Measurements from ENCODE around the gene CBX3. TPM values are rescaled to one million over a fixed set of nuclear protein-coding genes. Genes with fewer than 3 reads are reported as not detected.
"Not testable (repeated sequence)": the region's sequence is repeated elsewhere in the genome, so short reads cannot be mapped to it uniquely, and the experiment has no call there.

Gene CBX3
- total RNA-seq, 3 donors from 2014 or later (not counting 1 experiment from before 2014, with no cell fraction given), result 103 to 126 (median 109) TPM

DNA sequence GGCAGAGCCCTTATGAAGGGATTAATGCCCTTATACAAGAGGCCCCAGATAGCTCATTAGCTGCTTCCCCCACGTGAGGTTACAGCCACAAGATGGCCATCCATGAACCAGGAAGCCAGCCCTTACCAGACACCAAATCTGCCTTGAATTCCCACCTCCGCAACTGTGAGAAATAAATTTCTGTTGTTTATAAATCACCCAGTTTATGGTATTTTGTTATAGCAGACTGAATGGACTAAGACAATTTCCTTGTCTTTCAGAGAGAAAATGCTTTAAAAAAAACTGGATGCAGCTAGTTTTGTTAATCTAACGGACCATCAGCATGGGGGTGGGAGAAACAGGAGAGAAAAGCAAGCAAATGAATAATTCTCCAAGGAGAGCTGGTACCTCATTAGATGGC, 36.5 kb downstream of the CBX3 start:
- peaks cover 0 to 7% of the 10 kb centered on the region in 2 donors for H3K27me3 Mint-ChIP-seq (ENCODE audit: low read depth in 2 of 2)
- no peak for ATAC-seq
- TF ChIP-seq, protein P1, sequence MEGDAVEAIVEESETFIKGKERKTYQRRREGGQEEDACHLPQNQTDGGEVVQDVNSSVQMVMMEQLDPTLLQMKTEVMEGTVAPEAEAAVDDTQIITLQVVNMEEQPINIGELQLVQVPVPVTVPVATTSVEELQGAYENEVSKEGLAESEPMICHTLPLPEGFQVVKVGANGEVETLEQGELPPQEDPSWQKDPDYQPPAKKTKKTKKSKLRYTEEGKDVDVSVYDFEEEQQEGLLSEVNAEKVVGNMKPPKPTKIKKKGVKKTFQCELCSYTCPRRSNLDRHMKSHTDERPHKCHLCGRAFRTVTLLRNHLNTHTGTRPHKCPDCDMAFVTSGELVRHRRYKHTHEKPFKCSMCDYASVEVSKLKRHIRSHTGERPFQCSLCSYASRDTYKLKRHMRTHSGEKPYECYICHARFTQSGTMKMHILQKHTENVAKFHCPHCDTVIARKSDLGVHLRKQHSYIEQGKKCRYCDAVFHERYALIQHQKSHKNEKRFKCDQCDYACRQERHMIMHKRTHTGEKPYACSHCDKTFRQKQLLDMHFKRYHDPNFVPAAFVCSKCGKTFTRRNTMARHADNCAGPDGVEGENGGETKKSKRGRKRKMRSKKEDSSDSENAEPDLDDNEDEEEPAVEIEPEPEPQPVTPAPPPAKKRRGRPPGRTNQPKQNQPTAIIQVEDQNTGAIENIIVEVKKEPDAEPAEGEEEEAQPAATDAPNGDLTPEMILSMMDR (IDR thresholded peaks at IDR 0.05), result no peak
- H3K4me3 ChIP-seq (ENCODE audit: low read length), result no peak overlapping the region
- no peaks in the 10 kb centered on the region for H3K36me3 Mint-ChIP-seq
- no peak overlapping the region for H3K27ac Mint-ChIP-seq
- intact Hi-C loops (cut with micrococcal nuclease), result no loop called here
- DNase-seq, result no peak
- no peaks in the 10 kb centered on the region for H3K36me3 ChIP-seq (ENCODE audit: control insufficient read depth, insufficient read depth, low read length)
- H3K4me3 Mint-ChIP-seq, result no peak overlapping the region
- H3K9me3 Mint-ChIP-seq, result no peaks in the 10 kb centered on the region
- H3K27me3 ChIP-seq (ENCODE audit: control insufficient read depth, insufficient read depth, low read length), result no peaks in the 10 kb centered on the region
- H3K4me1 ChIP-seq (ENCODE audit: control insufficient read depth, insufficient read depth, low read length), result no peaks in the 10 kb centered on the region
- H3K9me3 ChIP-seq (ENCODE audit: control insufficient read depth, insufficient read depth, low read length), result no peaks in the 10 kb centered on the region
- no peak overlapping the region for H3K27ac ChIP-seq (ENCODE audit: low read length)
- 75% methylated on average over 2 of the region's 3 CpGs for whole genome bisulfite sequencing (ENCODE audit: insufficient coverage)
- H3K4me1 Mint-ChIP-seq, result no peaks in the 10 kb centered on the region

DNA sequence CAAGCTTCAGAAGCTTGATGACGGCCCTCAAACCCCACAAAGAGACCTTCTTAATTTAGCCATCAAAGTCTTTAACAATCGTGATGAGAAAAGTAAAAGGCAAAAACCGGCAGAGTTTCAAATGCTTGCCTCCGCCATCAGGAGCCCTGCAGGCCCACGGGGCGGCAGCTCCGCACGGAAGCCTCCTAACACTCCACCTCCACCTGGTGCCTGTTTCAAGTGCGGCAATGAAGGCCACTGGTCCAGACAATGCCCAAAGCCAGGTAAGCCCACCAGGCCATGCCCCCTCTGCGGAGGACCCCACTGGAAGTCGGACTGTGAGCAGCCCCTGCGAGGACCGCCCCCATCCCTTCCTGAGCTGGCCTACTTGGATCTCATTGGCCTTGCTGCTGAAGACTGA, 43.6 kb downstream of the CBX3 start:
- Histone ChIP-seq H3K36me3 (ENCODE audit: control insufficient read depth, insufficient read depth, low read length) (no peaks in the 10 kb centered on the region), H3K27me3 (ENCODE audit: control insufficient read depth, insufficient read depth, low read length) (no peaks in the 10 kb centered on the region), H3K4me3 (ENCODE audit: low read length) (no peak overlapping the region), H3K9me3 (ENCODE audit: control insufficient read depth, insufficient read depth, low read length) (no peaks in the 10 kb centered on the region), H3K27ac (ENCODE audit: low read length) (no peak overlapping the region), H3K4me1 (ENCODE audit: control insufficient read depth, insufficient read depth, low read length) (no peaks in the 10 kb centered on the region)
- Mint-ChIP-seq H3K36me3 (no peaks in the 10 kb centered on the region), H3K27ac (no peak overlapping the region), H3K27me3 (ENCODE audit: low read depth in 2 of 2) (no peaks in the 10 kb centered on the region), H3K4me1 (no peaks in the 10 kb centered on the region), H3K4me3 (no peak overlapping the region), H3K9me3 (no peaks in the 10 kb centered on the region)
- intact Hi-C loops (cut with micrococcal nuclease), result no loop called here
- ATAC-seq, result no peak
- WGBS (ENCODE audit: insufficient coverage), result 91% methylated on average over 13 of the region's 13 CpGs
- no peak for DNase-seq
- TF ChIP-seq, protein P1 (IDR thresholded peaks at IDR 0.05), result no peak

- Mint-ChIP-seq H3K27ac (no peak overlapping the region), H3K4me3 (no peak overlapping the region), H3K4me1 (no peaks in the 10 kb centered on the region), H3K9me3 (no peaks in the 10 kb centered on the region), H3K27me3 (ENCODE audit: low read depth in 2 of 2) (peaks cover 0 to 1% of the 10 kb centered on the region in 2 donors), H3K36me3 (no peaks in the 10 kb centered on the region)
- ATAC-seq, result peak in 1 of 3 donors; percentile 35
- intact Hi-C loops (cut with micrococcal nuclease), result no loop called here
- Histone ChIP-seq H3K27me3 (ENCODE audit: control insufficient read depth, insufficient read depth, low read length) (no peaks in the 10 kb centered on the region), H3K9me3 (ENCODE audit: control insufficient read depth, insufficient read depth, low read length) (no peaks in the 10 kb centered on the region), H3K4me3 (ENCODE audit: low read length) (no peak overlapping the region), H3K36me3 (ENCODE audit: control insufficient read depth, insufficient read depth, low read length) (no peaks in the 10 kb centered on the region), H3K27ac (ENCODE audit: low read length) (no peak overlapping the region), H3K4me1 (ENCODE audit: control insufficient read depth, insufficient read depth, low read length) (no peaks in the 10 kb centered on the region)
- no peak for DNase-seq
- TF ChIP-seq, protein P1 (IDR thresholded peaks at IDR 0.05), result no peak
- 81% methylated on average over 12 of the region's 12 CpGs for WGBS (ENCODE audit: insufficient coverage)
Observed at GRCh38 chr7:26250239-26250638, 48.7 kb downstream of the CBX3 start.

DNA sequence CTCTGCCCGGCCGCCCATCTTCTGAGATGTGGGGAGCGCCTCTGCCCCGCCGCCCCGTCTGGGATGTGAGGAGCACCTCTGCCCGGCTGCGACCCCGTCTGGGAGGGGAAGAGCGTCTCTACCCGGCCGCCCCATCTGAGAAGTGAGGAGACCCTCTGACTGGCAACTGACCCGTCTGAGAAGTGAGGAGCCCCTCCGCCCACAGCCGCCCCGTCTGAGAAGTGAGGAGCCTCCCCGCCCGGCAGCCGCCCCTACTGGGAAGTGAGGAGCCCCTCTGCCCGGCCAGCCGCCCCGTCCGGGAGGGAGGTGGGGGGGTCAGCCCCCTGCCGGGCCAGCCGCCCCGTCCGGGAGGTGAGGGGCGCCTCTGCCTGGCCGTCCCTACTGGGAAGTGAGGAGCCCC, 60.3 kb downstream of the CBX3 start:
- intact Hi-C loops (cut with micrococcal nuclease); H3K27me3 ChIP-seq (ENCODE audit: control insufficient read depth, insufficient read depth, low read length); ATAC-seq; DNase-seq; H3K36me3 Mint-ChIP-seq; H3K9me3 Mint-ChIP-seq; H3K4me1 Mint-ChIP-seq; H3K36me3 ChIP-seq (ENCODE audit: control insufficient read depth, insufficient read depth, low read length); H3K4me1 ChIP-seq (ENCODE audit: control insufficient read depth, insufficient read depth, low read length); H3K4me3 Mint-ChIP-seq; H3K4me3 ChIP-seq (ENCODE audit: low read length); H3K9me3 ChIP-seq (ENCODE audit: control insufficient read depth, insufficient read depth, low read length); H3K27ac ChIP-seq (ENCODE audit: low read length); H3K27ac Mint-ChIP-seq: not testable (repeated sequence)
- H3K27me3 Mint-ChIP-seq (ENCODE audit: low read depth in 2 of 2), result peaks cover 6 to 14% of the 10 kb centered on the region in 2 donors
- 96% methylated on average over 17 of the region's 29 CpGs for WGBS (ENCODE audit: insufficient coverage)

Other genes with a start within 250 kb of the CBX3 start
- gene NFE2L3, start 49.5 kb upstream of the CBX3 start, total RNA-seq, result 1 to 10 TPM in 1 of 3 donors, under 1 TPM in 2; 0.68 to 2.0 (median 1.00) TPM
- 100 to 1,000 TPM; 473 to 627 (median 585) TPM for gene HNRNPA2B1, start 999 bp upstream of the CBX3 start, total RNA-seq
- 10 to 100 TPM; 17.2 to 26.8 (median 21.3) TPM for gene SNX10, start 90.1 kb downstream of the CBX3 start, total RNA-seq

All from natural killer cell (primary cell).